HG03175 (cell line): ENCODE data around the gene AQP9.
"Not testable (repeated sequence)": the region's sequence is repeated elsewhere in the genome, so short reads cannot be mapped to it uniquely, and the experiment has no call there.

Source experiments
- ATAC-seq: cut with Tn5 transposase; IDR thresholded peaks from one replicate; pipeline ENCODE4 v1.9.1; 2021; ENCODE audit warnings: mild to moderate bottlenecking, moderate library complexity; ENCODE audit not compliant: unreplicated experiment

Gene AQP9

GRCh38 chr15:58138106-58138505 lies at the start of gene AQP9:
AQP9 (plus strand) TSS chr15:58138381; CDS start chr15:58138566, 185 bp downstream.
- ATAC-seq: no peak

GRCh38 chr15:58095415-58095814 lies 42.8 kb upstream of the AQP9 start:
- no peak for ATAC-seq

GRCh38 chr15:58096529-58097084 lies 41.6 kb upstream of the AQP9 start:
- no peak for ATAC-seq

- ATAC-seq: no peak
Measured at GRCh38 chr15:58103482-58103881, 34.7 kb upstream of the AQP9 start.

- no peak for ATAC-seq
Measured at GRCh38 chr15:58108117-58108516, 30.1 kb upstream of the AQP9 start.

GRCh38 chr15:58109419-58109818 lies 28.8 kb upstream of the AQP9 start:
- ATAC-seq: no peak

GRCh38 chr15:58110999-58111717 lies 27.0 kb upstream of the AQP9 start:
- ATAC-seq: no peak

- no peak for ATAC-seq
Measured at GRCh38 chr15:58111718-58112104, 26.5 kb upstream of the AQP9 start.

GRCh38 chr15:58113358-58113757 lies 24.8 kb upstream of the AQP9 start:
- not testable (repeated sequence) for ATAC-seq

GRCh38 chr15:58114388-58114787 lies 23.8 kb upstream of the AQP9 start:
- no peak for ATAC-seq

GRCh38 chr15:58114812-58115211 lies 23.4 kb upstream of the AQP9 start:
- ATAC-seq: no peak

GRCh38 chr15:58115692-58116091 lies 22.5 kb upstream of the AQP9 start:
- no peak for ATAC-seq

- ATAC-seq: no peak
Measured at GRCh38 chr15:58117619-58118018, 20.6 kb upstream of the AQP9 start.

- ATAC-seq: no peak
Measured at GRCh38 chr15:58118272-58118671, 19.9 kb upstream of the AQP9 start.

GRCh38 chr15:58119016-58119415 lies 19.2 kb upstream of the AQP9 start:
- ATAC-seq: no peak

GRCh38 chr15:58124585-58124984 lies 13.6 kb upstream of the AQP9 start:
- ATAC-seq: no peak

- no peak for ATAC-seq
Measured at GRCh38 chr15:58125333-58125732, 12.8 kb upstream of the AQP9 start.

- no peak for ATAC-seq
Measured at GRCh38 chr15:58134886-58135285, 3.3 kb upstream of the AQP9 start.

GRCh38 chr15:58135511-58136174 lies 2.5 kb upstream of the AQP9 start:
- no peak for ATAC-seq

- no peak for ATAC-seq
Measured at GRCh38 chr15:58136731-58137130, 1.4 kb upstream of the AQP9 start.

- ATAC-seq: no peak
Measured at GRCh38 chr15:58137686-58138085, 495 bp upstream of the AQP9 start.

- ATAC-seq: no peak
Measured at GRCh38 chr15:58139276-58139988, 1.3 kb downstream of the AQP9 start.
